SK-N-SH treated with all-trans-retinoic acid at 6 μM for 48 hours (cell line): Measurements from ENCODE around the gene IRF1.

ENCODE experiments used
- ATAC-seq: fragments of 200-7000 bp; cut with Tn5 transposase; 3 replicates; pipeline ENCODE4 v1.9.1; 2020; ENCODE audit warnings: mild to moderate bottlenecking, moderate library complexity
- ARNTL ChIP-seq: fragments of 450-650 bp; formaldehyde crosslinking; IDR thresholded peaks from 2 replicates; pipeline ENCODE4 v1.5.0; 2020; ENCODE audit warnings: low read depth, mild to moderate bottlenecking, moderate library complexity, borderline replicate concordance
- BACH2 ChIP-seq: fragments of 250-450 bp; sonication (Bioruptor Pico); IDR thresholded peaks from 2 replicates; pipeline ENCODE4 v1.9.0; 2021; ENCODE audit warnings: mild to moderate bottlenecking, borderline replicate concordance
- CSRNP3 ChIP-seq: fragments of 250-450 bp; sonication (Bioruptor Pico); IDR thresholded peaks from 2 replicates; pipeline ENCODE4 v1.5.1; 2021; ENCODE audit warnings: mild to moderate bottlenecking, moderate library complexity
- ESRRG ChIP-seq: fragments of 250-450 bp; sonication (Bioruptor Pico); IDR thresholded peaks from 2 replicates; pipeline ENCODE4 v1.6.1; 2021; ENCODE audit warnings: mild to moderate bottlenecking
- GLIS3 ChIP-seq: fragments of 250-450 bp; sonication (Bioruptor Pico); IDR thresholded peaks from 2 replicates; pipeline ENCODE4 v1.5.0; 2020; ENCODE audit warnings: mild to moderate bottlenecking, moderate library complexity
- ISL1 ChIP-seq: fragments of 250-450 bp; sonication (Bioruptor Pico); IDR thresholded peaks from 2 replicates; pipeline ENCODE4 v2.1.2; 2022; ENCODE audit warnings: mild to moderate bottlenecking, moderate library complexity
- OSR1 ChIP-seq: fragments of 250-450 bp; sonication (Bioruptor Pico); IDR thresholded peaks from 2 replicates; pipeline ENCODE4 v1.8.0; 2022; ENCODE audit warnings: moderate library complexity, mild to moderate bottlenecking, inconsistent platforms
- PATZ1 ChIP-seq: fragments of 250-450 bp; sonication (Bioruptor Pico); IDR thresholded peaks from 2 replicates; pipeline ENCODE4 v1.8.0; 2020; ENCODE audit warnings: mild to moderate bottlenecking, moderate library complexity, borderline replicate concordance
- POU6F1 ChIP-seq: fragments of 250-450 bp; sonication (Bioruptor Pico); IDR thresholded peaks from 2 replicates; pipeline ENCODE4 v1.8.0; 2021; ENCODE audit warnings: low read depth, mild to moderate bottlenecking, moderate library complexity, borderline replicate concordance
- PPARA ChIP-seq: fragments of 250-450 bp; sonication (Bioruptor Pico); IDR thresholded peaks from 2 replicates; pipeline ENCODE4 v1.5.0; 2020; ENCODE audit warnings: mild to moderate bottlenecking, borderline replicate concordance
- RARB ChIP-seq: fragments of 250-450 bp; sonication (Bioruptor Pico); IDR thresholded peaks from 2 replicates; pipeline ENCODE4 v1.8.0; 2021; ENCODE audit warnings: mild to moderate bottlenecking, moderate library complexity
- SNAI2 ChIP-seq: fragments of 250-450 bp; sonication (Bioruptor Pico); IDR thresholded peaks from 2 replicates; pipeline ENCODE4 v1.5.0; 2020; ENCODE audit warnings: mild to moderate bottlenecking, moderate library complexity
- TCF4 ChIP-seq: fragments of 250-450 bp; sonication (Bioruptor Pico); IDR thresholded peaks from 2 replicates; pipeline ENCODE4 v1.8.0; 2021; ENCODE audit warnings: mild to moderate bottlenecking, moderate library complexity, borderline replicate concordance
- TOX ChIP-seq: fragments of 250-450 bp; sonication (Bioruptor Pico); IDR thresholded peaks from 2 replicates; pipeline ENCODE4 v1.8.0; 2021; ENCODE audit warnings: mild to moderate bottlenecking, moderate library complexity, borderline replicate concordance
- TSHZ2 ChIP-seq: fragments of 250-450 bp; sonication (Bioruptor Pico); IDR thresholded peaks from 2 replicates; pipeline ENCODE4 v1.5.0; 2020; ENCODE audit warnings: mild to moderate bottlenecking, moderate library complexity
- ZFP3 ChIP-seq: fragments of 250-450 bp; sonication (Bioruptor Pico); IDR thresholded peaks from 2 replicates; pipeline ENCODE4 v1.5.0; 2020; ENCODE audit warnings: mild to moderate bottlenecking, moderate library complexity
- ZFP30 ChIP-seq: fragments of 450-650 bp; formaldehyde crosslinking; IDR thresholded peaks from 2 replicates; pipeline ENCODE4 v1.5.0; 2022; ENCODE audit warnings: mild to moderate bottlenecking, moderate library complexity
- ZNF565 ChIP-seq: fragments of 450-650 bp; formaldehyde crosslinking; conservative IDR thresholded peaks from 2 replicates; pipeline ENCODE4 v1.5.0; 2020; ENCODE audit warnings: low read depth, mild to moderate bottlenecking, moderate library complexity
- ZNF70 ChIP-seq: fragments of 450-650 bp; formaldehyde crosslinking; IDR thresholded peaks from 2 replicates; pipeline ENCODE4 v1.5.0; 2020; ENCODE audit warnings: mild to moderate bottlenecking, moderate library complexity
- ZNF8 ChIP-seq: fragments of 450-650 bp; formaldehyde crosslinking; IDR thresholded peaks from 2 replicates; pipeline ENCODE4 v1.5.0; 2020; ENCODE audit warnings: mild to moderate bottlenecking, moderate library complexity

IRF1 gene

GRCh38 chr5:132446621-132447020 is 44.0 kb downstream of the IRF1 start (continued):
- TF ChIP-seq PATZ1 (CRISPR knock-in tag) (no peak), ZNF8 (no peak), RARB (CRISPR knock-in tag) (no peak), ZNF70 (CRISPR knock-in tag) (no peak)

- no peak for TF ChIP-seq BACH2 (CRISPR knock-in tag)
- ATAC-seq = no peak
Observed at GRCh38 chr5:132445930-132446329, 44.6 kb downstream of the IRF1 start.

- TF ChIP-seq ZNF70 (CRISPR knock-in tag) (no peak), GLIS3 (CRISPR knock-in tag) (no peak), TCF4 (no peak), ISL1 (CRISPR knock-in tag) (no peak), TOX (no peak), ZFP3 (no peak), OSR1 (CRISPR knock-in tag) (no peak), PPARA (CRISPR knock-in tag) (no peak)
- ATAC-seq = no peak
Observed at GRCh38 chr5:132445640-132445923, 45.0 kb downstream of the IRF1 start.

- TF ChIP-seq TCF4 (no peak), PATZ1 (CRISPR knock-in tag) (no peak), ZNF565 (no peak), SNAI2 (CRISPR knock-in tag) (no peak)
- no peak for ATAC-seq
Observed at GRCh38 chr5:132444841-132445639, 45.5 kb downstream of the IRF1 start.

- ATAC-seq = no peak
- TF ChIP-seq ZNF8 (no peak), RARB (CRISPR knock-in tag) (no peak), POU6F1 (CRISPR knock-in tag) (no peak), ESRRG (CRISPR knock-in tag) (no peak), CSRNP3 (CRISPR knock-in tag) (no peak), TOX (no peak), TSHZ2 (CRISPR knock-in tag) (no peak), ARNTL (CRISPR knock-in tag) (no peak), SNAI2 (CRISPR knock-in tag) (no peak), ZFP30 (no peak), ZFP3 (no peak)
Observed at GRCh38 chr5:132444061-132444460, 46.5 kb downstream of the IRF1 start.
